HuH-7 (cell line): ENCODE results near the gene CFAP74.
A peak's percentile ranks its signal among the peaks of the same experiment; 100 is the strongest.

ENCODE experiments used
- DNase-seq: peaks from one replicate; pipeline ENCODE4 v3.0.0; 2011; ENCODE audit warnings: low spot score

The CFAP74 gene

DNA sequence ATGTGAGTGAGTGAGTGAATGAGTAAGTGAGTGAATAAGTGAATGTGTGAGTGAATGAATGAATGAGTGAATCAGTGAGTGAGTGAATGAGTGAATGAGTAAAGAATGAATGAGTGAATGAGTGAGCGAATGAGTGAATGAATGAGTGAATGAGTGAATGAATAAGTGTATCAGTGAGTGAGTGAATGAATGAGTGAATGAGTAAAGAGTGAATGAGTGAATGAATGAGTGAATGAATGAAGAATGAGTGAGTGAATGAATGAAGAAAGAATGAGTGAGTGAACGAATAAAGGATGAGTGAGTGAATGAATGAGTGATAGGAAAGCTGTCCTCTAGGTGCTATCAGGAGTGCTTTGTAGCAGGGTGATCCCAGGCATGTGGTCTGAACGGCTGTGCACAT is 35.7 kb downstream of the CFAP74 start:
- DNase-seq: no peak

DNA sequence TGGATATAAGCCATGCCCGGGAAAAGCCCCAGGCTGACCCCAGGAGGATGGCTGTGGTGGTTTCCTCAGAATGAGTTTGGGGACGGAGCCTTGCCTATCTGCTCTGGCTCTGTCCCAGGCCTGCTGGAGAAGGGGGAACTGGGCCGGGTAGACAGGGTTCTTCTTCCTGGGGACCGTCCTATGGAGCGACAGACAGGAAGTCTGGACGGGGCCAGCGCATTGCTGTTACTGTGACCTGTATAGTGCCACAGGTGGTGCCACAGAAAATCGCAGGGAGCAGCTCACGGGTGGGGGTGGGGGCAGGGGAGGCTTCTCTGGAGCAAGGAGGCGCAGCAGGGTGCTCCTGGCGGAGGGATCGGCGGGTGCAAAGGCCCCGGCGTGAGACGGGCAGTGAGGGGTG is 36.4 kb downstream of the CFAP74 start:
- no peak for DNase-seq

DNA sequence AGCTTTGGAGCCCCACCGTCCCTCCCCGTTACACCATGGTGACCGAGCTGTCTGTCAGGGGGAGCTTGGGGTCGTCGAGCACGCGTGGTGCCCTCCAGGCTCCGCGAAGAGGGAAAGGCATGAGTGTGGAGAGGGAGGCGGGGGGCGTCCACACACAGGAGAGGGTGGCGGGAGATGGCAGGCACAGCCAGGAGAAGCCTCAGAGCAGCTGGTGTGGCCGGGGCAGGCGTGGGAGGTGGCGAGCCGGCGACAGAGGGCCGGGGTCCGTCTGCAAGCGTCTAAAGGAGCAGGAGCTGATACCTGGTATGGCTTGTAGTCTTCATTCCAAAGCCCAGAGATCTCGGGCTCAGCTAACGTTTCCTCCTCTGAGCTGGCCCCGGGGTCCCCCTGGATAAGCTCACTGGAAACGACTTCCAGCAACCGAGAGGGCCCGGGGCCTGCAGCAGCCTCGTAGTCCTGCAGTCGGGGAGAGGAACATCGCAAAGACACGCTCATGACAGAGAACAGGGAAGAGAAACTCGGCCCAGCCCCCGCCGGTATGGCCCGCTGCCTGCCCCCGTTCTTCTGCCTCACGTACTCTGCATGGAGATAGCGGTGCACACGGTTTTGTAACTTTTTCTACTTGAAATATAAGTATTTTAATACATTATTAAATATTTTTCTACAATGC is 37.4 kb downstream of the CFAP74 start:
- no peak for DNase-seq

DNA sequence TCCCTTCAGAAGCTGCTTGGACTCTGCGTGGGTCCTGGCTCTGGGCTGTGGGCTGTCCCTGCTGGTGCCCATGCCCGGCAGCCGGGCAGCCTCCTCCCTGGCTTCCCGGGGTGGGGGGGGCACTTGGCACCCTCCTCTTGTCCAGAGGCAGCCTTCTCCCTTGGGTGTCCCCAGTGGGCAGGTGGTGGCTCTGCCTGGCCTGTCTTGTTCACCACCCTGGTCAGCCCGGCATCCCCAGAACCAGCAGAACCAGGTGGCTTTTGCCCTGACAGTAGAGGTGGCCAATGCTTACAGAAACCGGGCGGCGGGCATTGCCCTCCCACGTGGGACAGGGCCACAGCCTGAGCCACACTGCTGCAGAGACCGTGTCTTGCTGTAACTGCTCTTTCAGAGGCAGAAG is 38.0 kb downstream of the CFAP74 start:
- DNase-seq: no peak

DNA sequence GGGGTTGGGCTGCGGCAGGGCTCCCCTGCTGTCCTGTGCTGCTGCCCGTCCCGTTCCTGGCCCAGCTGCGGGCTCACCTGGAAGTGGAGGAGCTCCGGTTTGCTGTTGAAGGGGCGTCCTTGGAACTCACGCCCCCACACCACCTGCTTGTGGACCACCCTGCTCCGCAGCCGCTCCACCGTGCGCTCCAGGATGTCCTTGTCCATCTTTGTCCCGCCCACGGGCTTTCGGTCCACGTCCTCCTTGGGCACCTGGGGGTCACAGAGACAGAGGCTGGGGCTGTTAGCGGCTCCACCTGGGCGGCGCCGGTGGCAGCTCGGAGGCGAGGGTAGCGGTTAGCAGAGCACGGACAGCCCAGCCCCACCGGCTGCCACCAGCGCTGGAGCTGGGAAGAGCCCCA is 38.8 kb downstream of the CFAP74 start:
- no peak for DNase-seq

DNA sequence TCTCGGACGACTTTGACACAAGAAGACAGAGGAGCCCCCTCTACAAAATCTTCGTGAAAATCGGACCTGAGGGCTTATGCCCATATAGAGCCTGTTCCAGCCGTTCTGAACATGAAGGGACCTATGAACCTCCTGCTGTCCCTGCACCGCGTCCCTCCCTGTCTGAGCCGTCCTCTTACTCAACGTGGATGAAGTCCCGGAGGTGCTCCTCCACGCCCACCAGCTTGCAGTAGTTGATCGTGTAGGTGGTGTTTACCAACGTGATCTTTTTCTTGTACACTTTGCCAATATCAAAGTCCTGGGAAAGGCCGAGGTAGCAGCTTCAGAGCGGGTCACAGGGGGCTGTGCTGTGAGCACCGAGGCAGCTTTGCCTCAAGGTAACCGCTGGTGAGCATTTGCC is 40.0 kb downstream of the CFAP74 start:
- no peak for DNase-seq

DNA sequence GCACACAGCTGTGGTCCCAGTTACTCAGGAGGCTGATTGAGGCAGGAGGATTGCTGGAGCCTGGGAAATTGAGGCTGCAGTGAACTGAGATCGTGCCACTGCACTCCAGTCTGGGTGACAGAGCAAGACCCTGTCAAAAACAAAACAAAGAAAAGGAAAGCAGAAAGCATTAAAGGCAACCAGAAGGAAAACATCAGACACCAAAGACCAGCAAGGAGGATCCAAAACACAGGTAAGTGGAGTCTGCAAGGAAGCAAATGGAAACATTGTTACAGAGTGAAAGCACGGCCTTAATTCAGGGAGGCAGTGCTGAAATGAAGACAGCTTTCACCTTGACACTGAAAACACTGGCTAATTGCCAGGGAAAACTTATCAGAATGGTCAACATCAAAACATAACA is 40.8 kb downstream of the CFAP74 start:
- DNase-seq: no peak

DNA sequence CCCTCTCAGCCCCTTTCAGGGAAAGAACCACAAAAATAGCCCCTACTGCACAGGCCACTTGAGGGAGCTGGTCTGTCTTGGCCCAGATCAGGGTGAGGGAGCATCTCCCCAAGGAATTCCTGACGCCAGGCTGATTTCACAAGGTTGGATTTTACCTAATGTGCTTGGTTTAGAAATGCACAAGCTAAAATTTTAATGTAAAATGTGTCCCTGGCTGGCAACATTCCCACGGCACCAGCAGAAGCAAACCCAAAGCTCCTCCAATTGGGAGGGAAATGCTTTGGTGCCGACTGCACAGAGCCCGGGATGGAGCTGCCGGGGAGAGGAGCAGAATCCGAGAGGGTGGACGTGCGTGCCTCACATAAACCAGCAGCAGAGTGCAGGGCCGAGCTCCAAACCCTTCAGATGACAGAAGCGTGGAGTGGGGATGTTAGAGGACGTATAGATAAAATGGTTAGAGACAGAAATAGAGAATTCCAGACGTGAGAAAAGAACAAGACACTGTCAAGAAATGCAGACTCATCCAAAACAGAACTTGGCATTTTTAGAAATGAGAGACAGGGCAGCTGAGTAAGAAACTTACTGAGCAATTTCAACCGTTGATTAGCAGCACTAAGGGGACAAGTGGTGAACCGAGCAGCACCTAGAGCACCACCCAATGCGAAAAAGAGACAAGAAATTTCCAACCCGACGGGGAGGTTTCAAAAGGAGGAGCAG is 42.9 kb downstream of the CFAP74 start:
- no peak for DNase-seq

DNA sequence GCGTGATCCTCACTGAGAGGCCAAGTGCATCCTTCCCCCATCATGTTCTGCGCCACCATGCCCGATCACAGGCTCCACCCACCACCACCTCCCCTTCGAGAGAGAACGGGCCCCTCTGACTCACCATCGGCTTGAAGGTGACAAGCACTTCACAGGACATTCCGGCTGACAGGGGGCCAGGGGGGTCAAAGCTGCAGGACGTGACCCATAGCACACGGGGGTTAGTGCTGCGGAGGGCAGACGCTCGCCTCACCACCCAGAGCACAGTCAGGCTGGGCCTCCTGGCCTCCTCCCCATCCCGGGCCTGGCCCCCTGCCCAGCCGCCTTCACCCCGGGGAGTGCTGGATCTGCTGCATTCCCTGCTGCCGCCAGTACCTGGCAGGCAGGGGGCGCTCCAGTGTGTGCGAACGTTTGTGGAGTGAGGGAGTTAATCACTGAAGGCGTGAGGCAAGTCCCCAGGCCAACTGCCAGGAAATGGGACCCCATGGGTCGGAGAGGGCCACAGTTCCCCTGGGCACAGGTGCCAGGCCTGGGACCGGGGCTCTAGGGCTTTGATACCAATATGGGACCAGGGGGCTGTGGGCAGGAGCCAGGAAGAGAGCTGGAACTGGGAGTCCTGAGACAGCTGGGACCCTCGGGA is 43.6 kb downstream of the CFAP74 start:
- DNase-seq: peak; percentile 98

DNA sequence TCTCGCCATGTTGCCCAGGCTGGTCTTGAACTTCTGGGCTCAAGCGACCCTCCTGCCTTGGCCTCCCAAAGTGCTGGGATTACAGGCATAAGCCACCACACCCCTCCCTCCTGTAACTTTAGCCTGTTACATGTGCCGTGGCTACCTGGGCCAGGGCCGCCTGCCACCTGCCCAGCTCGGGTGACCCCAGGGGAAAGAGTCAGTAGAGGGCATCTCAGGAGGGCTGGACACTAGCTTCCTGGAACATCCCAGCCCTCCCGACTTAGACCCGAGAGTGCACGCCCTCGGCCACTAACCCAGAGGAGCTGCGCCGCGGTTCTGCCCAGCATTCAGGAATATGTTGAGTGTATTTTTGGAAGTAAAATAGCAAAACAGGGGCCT is 44.1 kb downstream of the CFAP74 start:
- DNase-seq: no peak

DNA sequence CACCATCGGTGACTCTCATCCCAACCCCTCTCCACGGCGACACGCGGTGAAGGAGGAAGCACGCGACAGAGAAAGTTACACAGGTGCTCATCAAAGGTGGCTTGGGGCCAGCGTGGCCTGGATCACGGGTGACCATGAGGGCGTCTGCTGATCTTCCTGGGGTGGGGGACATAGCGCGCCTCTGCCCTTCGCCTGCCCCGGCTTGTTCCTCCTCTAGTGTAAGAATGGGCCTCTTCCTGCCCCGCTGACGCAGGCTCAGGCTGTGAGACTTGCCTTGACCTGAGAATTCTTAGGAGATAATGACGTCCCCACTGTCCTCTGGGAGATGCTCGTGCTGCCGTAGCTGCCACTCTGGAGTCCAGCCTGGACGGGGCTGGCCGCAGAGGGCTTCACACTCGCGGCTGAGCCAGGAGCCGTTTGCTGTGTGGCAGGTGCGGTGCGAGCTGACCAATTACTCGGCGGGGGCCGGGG is 45.5 kb downstream of the CFAP74 start:
- DNase-seq: no peak

DNA sequence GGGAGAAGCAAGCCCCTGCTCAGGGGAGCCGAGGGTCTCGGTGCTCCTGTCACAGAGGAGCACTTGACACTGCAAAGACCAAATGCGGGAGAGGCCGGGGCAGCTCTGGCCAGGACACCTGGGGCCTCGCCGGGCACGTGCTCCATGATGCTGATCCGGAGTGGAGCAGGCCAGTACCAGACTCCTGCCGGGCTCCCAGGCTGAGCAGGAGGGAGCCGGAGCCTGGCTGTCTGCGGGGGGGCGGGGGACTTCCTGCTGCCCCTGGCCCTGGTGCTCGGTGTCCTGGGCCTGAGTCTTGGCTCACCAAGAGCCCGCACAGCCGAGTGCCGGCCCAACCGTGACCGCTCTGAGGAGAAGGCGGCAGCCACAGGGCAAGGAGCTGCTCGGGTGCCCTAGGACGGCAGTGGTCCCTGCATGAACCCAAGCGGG is 46.0 kb downstream of the CFAP74 start:
- no peak for DNase-seq

DNA sequence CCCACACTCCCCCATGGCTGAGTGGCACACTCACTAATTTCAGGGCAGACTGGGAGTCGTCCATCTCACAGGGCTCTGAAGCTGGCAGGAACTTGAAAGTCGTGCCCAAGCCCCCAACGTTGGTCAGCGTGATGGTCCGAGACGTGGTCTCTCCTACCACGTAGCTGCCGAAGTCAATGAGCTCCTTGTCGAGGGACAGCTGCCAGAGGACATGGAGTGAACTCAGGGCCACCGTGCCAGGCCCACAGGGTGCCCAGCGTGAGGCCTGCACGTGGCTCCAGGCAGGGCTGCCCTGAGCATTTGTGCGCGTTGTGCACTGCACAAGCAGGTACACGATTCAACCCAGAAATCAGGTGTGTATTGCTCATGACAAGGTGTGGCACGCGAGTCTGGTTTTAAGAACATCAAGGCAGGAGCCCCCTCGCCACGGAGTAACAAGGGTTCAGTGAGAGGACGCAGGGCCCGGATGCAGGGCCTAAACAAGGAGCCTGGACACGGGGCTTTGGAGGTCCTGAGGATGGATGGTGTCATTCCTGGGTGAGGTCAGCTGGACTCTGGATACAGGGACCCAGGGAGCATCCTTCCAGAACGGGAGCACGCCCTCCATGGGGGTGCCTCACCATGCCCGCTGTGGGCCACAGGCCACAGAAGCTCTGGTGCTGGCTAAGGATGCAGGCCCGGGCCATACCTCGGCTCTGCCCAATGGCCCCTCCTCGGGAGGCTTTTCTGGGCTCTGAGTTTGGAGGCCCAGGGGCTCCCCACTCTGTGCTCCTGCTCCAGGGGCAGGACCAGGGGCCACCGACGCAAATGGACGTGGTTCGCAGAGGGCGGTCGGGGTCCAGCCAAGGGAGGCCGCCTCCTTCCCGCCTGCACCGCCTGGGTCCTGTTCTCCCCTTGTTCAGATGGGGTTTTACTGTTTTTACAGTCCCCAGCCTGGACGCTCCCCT is 46.7 kb downstream of the CFAP74 start:
- no peak for DNase-seq

DNA sequence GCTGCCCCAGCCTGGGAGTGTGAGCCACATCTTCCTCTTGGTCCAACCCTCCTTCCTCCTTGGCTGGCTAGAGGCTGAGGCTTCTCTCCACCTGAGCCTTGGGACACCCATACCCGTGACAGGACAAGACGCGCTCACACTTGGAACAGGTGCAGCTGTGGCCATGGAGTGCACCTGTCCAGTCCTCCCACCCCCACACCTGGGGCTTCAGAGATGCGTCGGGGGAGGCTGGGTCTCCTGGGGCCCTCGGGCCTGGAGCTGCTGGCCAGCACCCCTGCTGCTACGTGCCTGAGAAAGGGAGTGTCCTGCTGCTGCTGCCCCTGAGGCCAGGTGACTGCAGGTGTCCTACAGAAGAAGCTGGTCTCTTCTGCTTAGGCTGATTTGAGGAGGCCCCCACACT is 47.5 kb downstream of the CFAP74 start:
- DNase-seq: no peak

DNA sequence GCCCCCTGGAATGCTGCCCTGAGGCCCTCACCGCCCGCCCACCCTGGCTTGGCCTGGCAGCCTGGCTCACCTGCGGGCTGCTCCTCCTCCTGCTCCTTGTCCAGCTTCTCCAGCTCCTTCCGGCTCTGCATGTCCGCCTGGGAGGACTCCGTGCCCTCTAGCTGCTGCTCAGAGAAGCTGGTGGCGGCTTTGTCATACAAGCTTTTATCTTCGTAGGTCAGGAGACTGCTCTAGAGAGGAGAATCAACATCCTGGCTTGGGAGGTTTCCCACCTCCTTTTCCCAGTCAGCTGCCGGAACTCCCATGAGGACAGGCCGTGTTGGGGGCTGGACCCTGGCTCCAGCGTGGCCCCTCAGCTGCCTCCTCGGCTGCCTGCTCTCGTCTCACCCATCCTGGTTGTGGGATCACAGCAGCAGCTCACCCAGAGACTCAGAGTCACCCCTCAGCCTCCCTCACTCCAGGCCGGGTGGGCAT is 47.9 kb downstream of the CFAP74 start:
- DNase-seq: no peak

DNA sequence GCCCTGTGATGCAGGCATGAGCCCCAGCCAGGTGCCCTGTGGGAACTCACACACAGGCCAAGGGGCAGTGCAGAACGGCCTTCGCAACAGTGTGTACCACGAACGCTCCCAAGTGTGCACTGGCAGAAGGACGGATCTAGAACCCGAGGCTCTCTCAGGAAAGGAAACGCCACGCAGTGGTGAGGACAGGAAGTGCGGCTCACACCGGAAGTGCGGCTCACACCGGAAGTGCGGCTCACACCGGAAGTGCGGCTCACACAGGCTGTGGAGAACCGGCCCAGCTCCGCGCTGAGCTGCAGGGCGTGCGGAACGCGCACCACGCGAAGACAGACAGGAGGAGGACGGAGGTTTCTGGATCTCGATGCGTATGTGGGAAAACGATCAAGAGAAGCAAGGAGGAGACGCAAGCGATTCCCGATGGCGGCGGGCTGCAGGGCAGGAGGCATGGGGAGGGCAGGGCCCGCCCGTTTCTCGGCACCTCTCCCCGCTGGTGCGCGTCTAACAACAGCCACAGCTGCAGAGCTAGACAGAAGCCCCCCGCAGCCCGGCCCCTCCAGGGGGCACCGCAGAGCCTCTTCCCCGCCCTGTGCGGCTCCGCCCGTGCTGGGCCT is 48.6 kb downstream of the CFAP74 start:
- DNase-seq: no peak

DNA sequence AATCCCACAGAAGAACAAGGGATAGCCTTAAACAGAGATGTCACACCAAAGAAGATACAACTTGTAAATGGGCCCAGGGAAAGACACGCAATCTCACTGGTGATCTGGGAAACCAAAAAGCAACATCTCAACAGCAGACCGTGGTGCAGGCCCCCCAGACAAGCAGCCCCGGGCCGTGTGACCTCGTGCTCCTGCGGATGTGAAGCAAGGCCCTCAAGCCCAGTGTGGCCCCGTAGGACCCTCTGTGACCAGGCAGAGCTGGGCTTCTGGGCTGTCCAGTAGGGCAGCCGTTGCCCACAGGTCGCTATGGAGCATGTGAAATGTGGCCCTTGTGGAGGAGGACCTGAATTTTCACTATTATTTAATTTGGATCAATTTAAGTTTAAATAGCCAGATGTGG is 49.6 kb downstream of the CFAP74 start:
- no peak for DNase-seq

DNA sequence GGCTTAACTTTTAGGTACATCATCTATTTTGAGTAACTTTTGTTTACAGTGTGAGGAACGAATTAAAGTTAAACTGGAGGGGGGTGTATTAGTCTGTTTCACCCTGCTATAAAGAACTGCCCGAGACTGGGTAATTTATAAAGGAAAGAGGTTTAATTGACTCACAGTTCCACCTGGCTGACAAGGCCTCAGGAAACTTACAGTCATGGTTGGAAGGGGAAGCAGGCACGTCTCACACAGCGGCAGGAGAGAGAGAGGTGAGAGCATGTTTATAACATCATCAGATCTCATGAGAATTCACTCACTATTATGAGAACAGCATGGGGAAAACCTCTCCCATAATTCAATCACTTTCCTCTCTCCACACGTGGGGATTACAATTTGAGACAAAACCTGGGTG is 52.6 kb downstream of the CFAP74 start:
- DNase-seq: no peak

DNA sequence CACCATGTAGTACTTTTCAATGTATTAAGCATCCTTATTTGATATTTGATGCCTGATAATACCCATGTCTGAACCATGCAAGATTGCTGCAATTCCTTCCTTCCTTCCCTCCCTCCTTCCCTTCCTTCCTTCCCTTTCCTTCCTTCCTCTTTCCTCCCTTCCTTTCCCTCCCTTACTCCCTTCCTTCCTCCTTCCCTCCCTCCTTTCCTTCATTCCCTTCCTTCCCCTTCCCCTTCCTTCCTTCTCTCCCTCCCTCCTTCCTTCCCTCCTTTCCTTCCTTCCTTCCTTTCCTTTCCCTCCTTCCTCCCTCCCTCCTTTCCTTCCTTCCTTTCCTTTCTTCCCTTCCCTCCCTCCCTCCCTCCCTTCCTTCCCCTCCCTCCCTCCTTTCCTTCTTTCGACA is 54.8 kb downstream of the CFAP74 start:
- no peak for DNase-seq

DNA sequence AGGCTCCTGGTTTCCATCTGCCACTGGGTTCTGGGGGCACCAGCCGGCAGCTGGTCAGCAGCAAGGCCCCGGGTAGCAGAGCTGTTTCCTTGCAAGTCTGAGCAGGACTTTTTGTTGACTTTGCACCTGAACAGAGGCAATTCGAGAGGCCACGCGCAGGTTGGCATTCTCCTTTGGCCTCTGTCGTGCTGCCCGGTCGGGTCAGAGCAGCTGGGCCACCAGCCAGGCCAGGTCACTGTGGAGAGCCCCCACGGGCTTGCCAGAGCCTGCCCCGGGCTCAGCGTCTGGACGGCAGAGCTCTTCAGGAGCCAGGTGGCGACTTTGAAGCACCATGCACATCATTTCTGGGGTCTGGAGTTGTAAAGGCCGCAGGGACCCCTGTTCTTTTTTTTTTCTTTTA is 56.1 kb downstream of the CFAP74 start:
- no peak for DNase-seq

DNA sequence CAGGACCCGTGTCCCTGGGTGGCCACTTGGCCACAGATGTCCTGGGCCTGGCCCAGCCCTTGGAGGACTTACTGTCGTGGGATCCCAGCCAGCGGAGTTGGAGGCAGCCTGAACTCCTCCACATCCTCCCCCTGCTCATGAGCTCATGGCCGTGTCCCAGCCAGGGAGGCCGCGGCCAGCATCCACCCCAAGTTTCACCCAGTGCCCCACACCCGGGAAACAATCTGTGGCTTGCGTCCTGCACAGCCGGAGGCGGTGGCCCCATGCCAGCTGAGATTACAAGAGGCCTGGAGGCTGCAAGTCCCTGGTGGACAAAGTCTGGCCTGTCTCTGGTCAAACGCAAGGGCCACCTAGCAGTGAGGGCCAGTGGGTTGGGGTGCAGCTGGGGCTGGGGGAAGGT is 57.0 kb downstream of the CFAP74 start:
- no peak for DNase-seq
